Neural progenitor cell (in vitro differentiated cells): ENCODE measurements around the gene TRAP1. TPM values are rescaled to one million over a fixed set of nuclear protein-coding genes. Genes with fewer than 3 reads are reported as not detected.

ENCODE experiments used
- DNase-seq: peaks from one replicate; pipeline ENCODE4 v3.0.0-alpha.2; 2016; ENCODE audit warnings: low spot score
- H2AFZ ChIP-seq: fragments of 200-600 bp; sonication (generic); replicated peaks from 2 replicates; pipeline ENCODE4 v1.6.1; 2016; ENCODE audit warnings: antibody characterized with exemption
- H3F3A ChIP-seq: fragments of 200-600 bp; sonication (generic); 2 replicates; pipeline ENCODE4 v1.6.1; 2016; ENCODE audit warnings: antibody characterized with exemption, low read depth
- H3K27ac ChIP-seq: fragments of 200-600 bp; sonication (generic); 2 replicates; pipeline ENCODE4 v1.5.1; 2016; ENCODE audit warnings: mild to moderate bottlenecking
- H3K27me3 ChIP-seq: fragments of 200-600 bp; sonication (generic); 2 replicates; pipeline ENCODE4 v1.6.1; 2016; ENCODE audit warnings: mild to moderate bottlenecking, moderate library complexity
- H3K36me3 ChIP-seq: fragments of 200-600 bp; sonication (generic); 2 replicates; pipeline ENCODE4 v1.5.1; 2016
- H3K4me1 ChIP-seq: fragments of 200-600 bp; sonication (generic); 2 replicates; pipeline ENCODE4 v1.6.1; 2016; ENCODE audit warnings: mixed run types
- H3K4me2 ChIP-seq: fragments of 200-600 bp; sonication (generic); 2 replicates; pipeline ENCODE4 v1.6.1; 2016
- H3K4me3 ChIP-seq: fragments of 200-600 bp; sonication (generic); 2 replicates; pipeline ENCODE4 v1.5.1; 2016
- H3K79me2 ChIP-seq: fragments of 200-600 bp; sonication (generic); 2 replicates; pipeline ENCODE4 v1.6.1; 2016; ENCODE audit warnings: low read depth
- H3K9ac ChIP-seq: fragments of 200-600 bp; sonication (generic); 2 replicates; pipeline ENCODE4 v1.6.1; 2016
- H3K9me3 ChIP-seq: fragments of 200-600 bp; sonication (generic); 2 replicates; pipeline ENCODE4 v1.5.1; 2016; ENCODE audit warnings: low read depth
- H4K20me1 ChIP-seq: fragments of 200-600 bp; sonication (generic); 2 replicates; pipeline ENCODE4 v1.6.1; 2016; ENCODE audit warnings: low read depth
- H3K27ac Mint-ChIP-seq: 3 replicates; pipeline ENCODE4 v1.8.0; 2021; ENCODE audit warnings: mixed read lengths
- H3K27me3 Mint-ChIP-seq: 2 replicates; pipeline ENCODE4 v1.8.0; 2022; ENCODE audit warnings: low read depth, mild to moderate bottlenecking, inconsistent platforms, moderate library complexity, mixed read lengths; ENCODE audit not compliant: insufficient read depth
- H3K36me3 Mint-ChIP-seq: 3 replicates; pipeline ENCODE4 v1.8.0; 2021; ENCODE audit warnings: mixed read lengths
- H3K4me1 Mint-ChIP-seq: 3 replicates; pipeline ENCODE4 v1.8.0; 2021; ENCODE audit warnings: mixed read lengths
- H3K4me3 Mint-ChIP-seq: 3 replicates; pipeline ENCODE4 v1.8.0; 2021; ENCODE audit warnings: mild to moderate bottlenecking, moderate library complexity, mixed read lengths
- H3K9me3 Mint-ChIP-seq: 3 replicates; pipeline ENCODE4 v1.8.0; 2020; ENCODE audit warnings: mixed read lengths
- CTCF ChIP-seq: fragments of 200-600 bp; sonication (generic); IDR thresholded peaks from 2 replicates; pipeline ENCODE4 v1.5.1; 2017; ENCODE audit warnings: antibody characterized with exemption, mild to moderate bottlenecking
- EZH2 ChIP-seq: fragments of 200-600 bp; sonication (generic); IDR thresholded peaks from 2 replicates; pipeline ENCODE4 v1.6.1; 2017; ENCODE audit warnings: antibody characterized with exemption, mild to moderate bottlenecking, moderate library complexity
- EZH2phosphoT487 ChIP-seq: fragments of 200-600 bp; sonication (generic); IDR thresholded peaks from 2 replicates; pipeline ENCODE4 v1.6.1; 2017; ENCODE audit warnings: antibody characterized with exemption
- total RNA-seq: library from RNA; depleted of rRNA; stranded (reverse); fragments of >200 nt; gene quantifications from 2 replicates; pipeline ENCODE4 v1.2.3, GENCODE V29; 2015; ENCODE audit warnings: low replicate concordance

The TRAP1 gene
- total RNA-seq, 1 donor from 2014 or later, result 119 TPM

- Mint-ChIP-seq H3K36me3 (peaks cover 21% of the 10 kb centered on the region), H3K4me3 (no peak overlapping the region), H3K9me3 (no peaks in the 10 kb centered on the region), H3K4me1 (no peaks in the 10 kb centered on the region), H3K27ac (no peak overlapping the region), H3K27me3 (no peaks in the 10 kb centered on the region)
- Histone ChIP-seq H2AFZ (no peak overlapping the region), H3K4me2 (no peak overlapping the region), H3K27me3 (no peaks in the 10 kb centered on the region), H3K4me1 (no peaks in the 10 kb centered on the region), H4K20me1 (peaks cover 8% of the 10 kb centered on the region), H3K9ac (no peak overlapping the region), H3K4me3 (no peak overlapping the region), H3F3A (peaks cover 4% of the 10 kb centered on the region), H3K36me3 (peaks cover 14% of the 10 kb centered on the region), H3K9me3 (no peaks in the 10 kb centered on the region), H3K27ac (no peak overlapping the region), H3K79me2 (peaks cover 15% of the 10 kb centered on the region)
- DNase-seq, result no peak
- TF ChIP-seq EZH2phosphoT487 (no peak), EZH2 (no peak), CTCF (no peak)
Observed at GRCh38 chr16:3759736-3760135, 42.4 kb upstream of the TRAP1 start.

- H3K27ac Mint-ChIP-seq, result no peak overlapping the region
- no peak overlapping the region for H3K4me3 ChIP-seq
- no peak overlapping the region for H3K4me3 Mint-ChIP-seq
Observed at GRCh38 chr16:3756113-3756512, 38.8 kb upstream of the TRAP1 start.

GRCh38 chr16:3755249-3755648 lies 37.9 kb upstream of the TRAP1 start:
- no peaks in the 10 kb centered on the region for H3K27me3 Mint-ChIP-seq
- Histone ChIP-seq H3K79me2 (peaks cover under 1% of the 10 kb centered on the region), H3K4me3 (no peak overlapping the region), H2AFZ (no peak overlapping the region), H3K36me3 (peaks cover 14% of the 10 kb centered on the region), H3K9me3 (no peaks in the 10 kb centered on the region), H3K4me1 (no peaks in the 10 kb centered on the region), H3K4me2 (no peak overlapping the region), H3K27me3 (no peaks in the 10 kb centered on the region), H3F3A (peaks cover 4% of the 10 kb centered on the region), H4K20me1 (peaks cover 18% of the 10 kb centered on the region), H3K27ac (no peak overlapping the region), H3K9ac (no peak overlapping the region)
- H3K36me3 Mint-ChIP-seq, result peaks cover 38% of the 10 kb centered on the region
- H3K9me3 Mint-ChIP-seq, result no peaks in the 10 kb centered on the region
- TF ChIP-seq EZH2, result no peak
- no peak for TF ChIP-seq CTCF
- no peak for TF ChIP-seq EZH2phosphoT487
- H3K27ac Mint-ChIP-seq, result no peak overlapping the region
- no peaks in the 10 kb centered on the region for H3K4me1 Mint-ChIP-seq
- H3K4me3 Mint-ChIP-seq, result no peak overlapping the region
- DNase-seq, result no peak

More at GRCh38 chr16:3756113-3756512, 38.8 kb upstream of the TRAP1 start:
- H3K9me3 ChIP-seq, result no peaks in the 10 kb centered on the region
- H3K4me1 ChIP-seq, result no peaks in the 10 kb centered on the region
- DNase-seq, result no peak
- no peak overlapping the region for H3K4me2 ChIP-seq
- peaks cover 4% of the 10 kb centered on the region for H3F3A ChIP-seq
- peaks cover 21% of the 10 kb centered on the region for H4K20me1 ChIP-seq
- TF ChIP-seq CTCF (no peak), EZH2 (no peak), EZH2phosphoT487 (no peak)
- H3K79me2 ChIP-seq, result no peaks in the 10 kb centered on the region
- H3K27me3 ChIP-seq, result no peaks in the 10 kb centered on the region
- no peak overlapping the region for H3K27ac ChIP-seq
- Mint-ChIP-seq H3K4me1 (no peaks in the 10 kb centered on the region), H3K9me3 (no peaks in the 10 kb centered on the region), H3K36me3 (peaks cover 34% of the 10 kb centered on the region), H3K27me3 (no peaks in the 10 kb centered on the region)
- peaks cover 14% of the 10 kb centered on the region for H3K36me3 ChIP-seq
- H3K9ac ChIP-seq, result no peak overlapping the region
- H2AFZ ChIP-seq, result no peak overlapping the region
